A549 (cell line): ENCODE data around the gene CRBN.

ENCODE experiments used
- EP300 ChIP-seq, 2 experiments: fragments of >200 bp; sonication (Bioruptor Twin); formaldehyde crosslinking; IDR thresholded peaks; 2 replicates in 1 of 2; 3 replicates in 1 of 2; pipeline ENCODE4 v1.6.1; 2016 to 2017
- ESRRA ChIP-seq: fragments of 150-350 bp; IDR thresholded peaks from 2 replicates; pipeline ENCODE4 v1.6.1; 2014; ENCODE audit warnings: mild to moderate bottlenecking, low read length, borderline replicate concordance
- JUN ChIP-seq, 2 experiments: fragments of >200 bp; sonication (Bioruptor Twin); formaldehyde crosslinking; IDR thresholded peaks; 2 replicates in 1 of 2; 3 replicates in 1 of 2; pipeline ENCODE4 v1.6.1; 2016 to 2017
- POLR2A ChIP-seq: IDR thresholded peaks from 2 replicates; pipeline ENCODE4 v1.6.1; 2012; ENCODE audit warnings: mild to moderate bottlenecking, low read length
- RAD21 ChIP-seq, 2 experiments: fragments of >200 bp in 1 of 2; sonication (Bioruptor Twin) in 1 of 2; formaldehyde crosslinking in 1 of 2; IDR thresholded peaks in 1 of 2; conservative IDR thresholded peaks in 1 of 2; 2 replicates in 1 of 2; 3 replicates in 1 of 2; pipeline ENCODE4 v1.6.1; 2012 to 2018; ENCODE audit warnings: inconsistent platforms in 1 of 2
- TF ChIP-seq, protein P1 (sequence below): fragments of >200 bp; sonication (Bioruptor Twin); formaldehyde crosslinking; IDR thresholded peaks from 3 replicates; pipeline ENCODE4 v1.5.1; 2016
- TF ChIP-seq, protein P2 (sequence below): fragments of >200 bp; sonication (Bioruptor Twin); formaldehyde crosslinking; IDR thresholded peaks from 3 replicates; pipeline ENCODE4 v1.6.1; 2016

DNA sequence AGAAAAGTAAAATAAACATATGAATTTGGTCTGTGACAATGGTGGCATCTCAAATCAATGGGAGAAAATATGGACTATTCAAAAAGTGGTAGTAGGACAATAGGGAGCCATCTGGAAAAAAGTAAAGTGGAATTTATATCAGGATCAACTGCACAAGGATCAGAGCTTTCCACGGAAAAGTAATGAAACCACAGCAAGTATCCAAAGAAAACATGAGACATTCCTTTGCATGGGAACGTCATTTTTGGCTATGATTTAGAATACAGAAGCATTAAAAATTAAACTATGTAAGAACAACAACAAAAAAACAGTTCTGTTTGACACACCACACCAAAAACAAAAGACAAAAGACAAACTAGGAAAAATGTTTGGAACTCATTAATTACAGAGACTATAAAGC, 18.7 kb downstream of the CRBN start:
- TF ChIP-seq, protein P1, sequence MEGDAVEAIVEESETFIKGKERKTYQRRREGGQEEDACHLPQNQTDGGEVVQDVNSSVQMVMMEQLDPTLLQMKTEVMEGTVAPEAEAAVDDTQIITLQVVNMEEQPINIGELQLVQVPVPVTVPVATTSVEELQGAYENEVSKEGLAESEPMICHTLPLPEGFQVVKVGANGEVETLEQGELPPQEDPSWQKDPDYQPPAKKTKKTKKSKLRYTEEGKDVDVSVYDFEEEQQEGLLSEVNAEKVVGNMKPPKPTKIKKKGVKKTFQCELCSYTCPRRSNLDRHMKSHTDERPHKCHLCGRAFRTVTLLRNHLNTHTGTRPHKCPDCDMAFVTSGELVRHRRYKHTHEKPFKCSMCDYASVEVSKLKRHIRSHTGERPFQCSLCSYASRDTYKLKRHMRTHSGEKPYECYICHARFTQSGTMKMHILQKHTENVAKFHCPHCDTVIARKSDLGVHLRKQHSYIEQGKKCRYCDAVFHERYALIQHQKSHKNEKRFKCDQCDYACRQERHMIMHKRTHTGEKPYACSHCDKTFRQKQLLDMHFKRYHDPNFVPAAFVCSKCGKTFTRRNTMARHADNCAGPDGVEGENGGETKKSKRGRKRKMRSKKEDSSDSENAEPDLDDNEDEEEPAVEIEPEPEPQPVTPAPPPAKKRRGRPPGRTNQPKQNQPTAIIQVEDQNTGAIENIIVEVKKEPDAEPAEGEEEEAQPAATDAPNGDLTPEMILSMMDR: no peak
- TF ChIP-seq POLR2A (no peak), EP300 (IDR thresholded peaks at IDR 0.05) (no peak), RAD21 (conservative IDR thresholded peaks at IDR 0.05 in 1 of 2, IDR thresholded peaks at IDR 0.05 in 1 of 2) (no peak), JUN (IDR thresholded peaks at IDR 0.05) (no peak), ESRRA (no peak)
- TF ChIP-seq, protein P2, sequence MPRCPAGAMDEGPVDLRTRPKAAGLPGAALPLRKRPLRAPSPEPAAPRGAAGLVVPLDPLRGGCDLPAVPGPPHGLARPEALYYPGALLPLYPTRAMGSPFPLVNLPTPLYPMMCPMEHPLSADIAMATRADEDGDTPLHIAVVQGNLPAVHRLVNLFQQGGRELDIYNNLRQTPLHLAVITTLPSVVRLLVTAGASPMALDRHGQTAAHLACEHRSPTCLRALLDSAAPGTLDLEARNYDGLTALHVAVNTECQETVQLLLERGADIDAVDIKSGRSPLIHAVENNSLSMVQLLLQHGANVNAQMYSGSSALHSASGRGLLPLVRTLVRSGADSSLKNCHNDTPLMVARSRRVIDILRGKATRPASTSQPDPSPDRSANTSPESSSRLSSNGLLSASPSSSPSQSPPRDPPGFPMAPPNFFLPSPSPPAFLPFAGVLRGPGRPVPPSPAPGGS: no peak
